B cell (primary cell): ENCODE results near the gene PSME3. TPM values are rescaled to one million over a fixed set of nuclear protein-coding genes. Genes with fewer than 3 reads are reported as not detected.

Experiments used
- ATAC-seq: fragments of 200-7000 bp; cut with Tn5 transposase; one replicate; pipeline ENCODE4 v1.10.0; 2021; ENCODE audit warnings: low read depth, mild to moderate bottlenecking, moderate number of reproducible peaks, moderate library complexity
- CTCF ChIA-PET: fragments of 350-600 bp; sonication (Branson Sonifier 250); formaldehyde crosslinking; loops from one replicate; lab custom pipeline; 2021; ENCODE audit warnings: antibody characterized with exemption, inconsistent platforms; lab: Charles Lee
- POLR2A ChIA-PET: fragments of 350-600 bp; sonication (Branson Sonifier 250); formaldehyde crosslinking; loops from one replicate; lab custom pipeline; 2021; ENCODE audit warnings: antibody characterized with exemption; lab: Charles Lee
- DNase-seq: peaks from one replicate; pipeline ENCODE4 v3.0.0; 2013
- H2AFZ ChIP-seq: 2 replicates; pipeline ENCODE4 v1.6.1; 2012; ENCODE audit warnings: mild to moderate bottlenecking, low read depth, low read length; ENCODE audit not compliant: insufficient read depth, poor library complexity, severe bottlenecking
- H3K27ac ChIP-seq, 2 donors: 1 replicate in 1 of 2; 2 replicates in 1 of 2; pipeline ENCODE4 v1.5.1; 2012 to 2013; ENCODE audit warnings: low read length in 2 of 2, mild to moderate bottlenecking in 2 of 2, moderate library complexity in 1 of 2
- H3K27me3 ChIP-seq, 4 experiments: fragments of 200-600 bp in 1 of 4; sonication (generic) in 1 of 4; replicated peaks in 1 of 4; 1 replicate in 2 of 4; 2 replicates in 2 of 4; pipeline versions ENCODE4 v1.6.1 to v1.7.0; 2013 to 2016; ENCODE audit warnings: low read length in 3 of 4, mild to moderate bottlenecking in 2 of 4, mixed read lengths in 1 of 4, moderate library complexity in 1 of 4; ENCODE audit not compliant: insufficient read depth in 4 of 4, control insufficient read depth in 3 of 4; ENCODE audit errors: control extremely low read depth in 1 of 4
- H3K36me3 ChIP-seq, 2 experiments: replicated peaks in 1 of 2; 1 replicate in 1 of 2; 2 replicates in 1 of 2; pipeline versions ENCODE4 v1.6.1 to v1.7.1; 2013; ENCODE audit warnings: low read length in 1 of 2; ENCODE audit not compliant: insufficient read depth in 2 of 2, control insufficient read depth in 1 of 2; ENCODE audit errors: control extremely low read depth in 1 of 2, extremely low read depth in 1 of 2
- H3K4me1 ChIP-seq, 2 donors: fragments of 200-600 bp in 1 of 2; sonication (generic) in 1 of 2; 1 replicate in 1 of 2; 2 replicates in 1 of 2; pipeline versions ENCODE4 v1.5.1 to v1.6.1; 2013 to 2017; ENCODE audit warnings: low read length in 2 of 2; ENCODE audit not compliant: control insufficient read depth in 2 of 2, insufficient read depth in 2 of 2
- H3K4me2 ChIP-seq: replicated peaks from 2 replicates; pipeline ENCODE3; 2012; ENCODE audit warnings: mild to moderate bottlenecking, low read depth, low read length; ENCODE audit not compliant: poor library complexity, severe bottlenecking
- H3K4me3 ChIP-seq, 5 experiments: fragments of 200-600 bp in 1 of 5; sonication (generic) in 1 of 5; 1 replicate in 3 of 5; 2 replicates in 2 of 5; pipeline versions ENCODE4 v1.5.1 to v1.7.0; 2011 to 2016; ENCODE audit warnings: low read length in 4 of 5, mild to moderate bottlenecking in 4 of 5, low read depth in 2 of 5, control low read depth in 1 of 5, moderate library complexity in 1 of 5; ENCODE audit not compliant: insufficient read depth in 1 of 5; ENCODE audit errors: control extremely low read depth in 1 of 5, extremely low read depth in 1 of 5
- H3K79me2 ChIP-seq: fragments of 200-600 bp; sonication (generic); one replicate; pipeline ENCODE4 v1.6.0; 2016; ENCODE audit warnings: low read length; ENCODE audit not compliant: control insufficient read depth, insufficient read depth
- H3K9ac ChIP-seq: fragments of 200-600 bp; sonication (generic); 2 replicates; pipeline ENCODE4 v1.6.1; 2017; ENCODE audit warnings: mild to moderate bottlenecking, low read length, moderate library complexity
- H3K9me3 ChIP-seq, 3 donors: one replicate each; pipeline versions ENCODE4 v1.6.1 to v1.7.1; 2013; ENCODE audit warnings: low read length in 2 of 3; ENCODE audit not compliant: control insufficient read depth in 2 of 3, insufficient read depth in 1 of 3; ENCODE audit errors: control extremely low read depth in 1 of 3
- H4K20me1 ChIP-seq: 2 replicates; pipeline ENCODE4 v1.6.0; 2012; ENCODE audit warnings: mild to moderate bottlenecking, low read length; ENCODE audit not compliant: insufficient read depth, control insufficient read depth, poor library complexity, severe bottlenecking
- H3K27ac Mint-ChIP-seq: one replicate; pipeline ENCODE4 v1.8.0; 2021; ENCODE audit warnings: mixed read lengths
- H3K27me3 Mint-ChIP-seq: one replicate; pipeline ENCODE4 v1.8.0; 2021; ENCODE audit warnings: mixed read lengths
- H3K4me1 Mint-ChIP-seq: one replicate; pipeline ENCODE4 v1.8.0; 2021; ENCODE audit warnings: mixed read lengths
- H3K4me3 Mint-ChIP-seq: one replicate; pipeline ENCODE4 v1.8.0; 2021; ENCODE audit warnings: mixed read lengths
- H3K9me3 Mint-ChIP-seq: one replicate; pipeline ENCODE4 v1.8.0; 2022; ENCODE audit warnings: mixed read lengths; ENCODE audit not compliant: insufficient read depth
- EZH2 ChIP-seq: IDR thresholded peaks from 2 replicates; pipeline ENCODE4 v1.6.1; 2012; ENCODE audit warnings: borderline replicate concordance, low read depth, mild to moderate bottlenecking, moderate library complexity, low read length; ENCODE audit not compliant: insufficient read depth, poor library complexity, severe bottlenecking
- WGBS: methylation state at CpG from one replicate; pipeline ENCODE4 v1.1.5; 2013; ENCODE audit warnings: missing lambda C conversion rate; ENCODE audit not compliant: insufficient coverage; 5-methylcytosine and 5-hydroxymethylcytosine counted together
- intact Hi-C: fragments of 100-400 bp; cut with micrococcal nuclease; formaldehyde crosslinking; loops from one replicate; pipeline ENCODE4 v1.10.0; 2022
- polyA plus RNA-seq: library from polyadenylated mRNA; depleted of rRNA; stranded (reverse); fragments of >200 nt; gene quantifications from 2 replicates; pipeline ENCODE4 v1.2.3, GENCODE V29; 2012
- total RNA-seq, 2 donors: library from RNA; stranded (reverse); fragments of 120-200 nt in 1 of 2; gene quantifications; 1 replicate in 1 of 2; 2 replicates in 1 of 2; pipeline versions ENCODE4 v1.2.3 to v1.2.4, GENCODE V29; 2013 to 2022
- TF ChIP-seq, protein P1 (sequence below): fragments of 200-600 bp; IDR thresholded peaks from one replicate; pipeline ENCODE4 v1.8.0; 2022; ENCODE audit warnings: antibody characterized with exemption, mild to moderate bottlenecking

Gene PSME3
- total and polyA plus RNA-seq, 2 donors (not counting 1 experiment from before 2014, with no cell fraction given): 43.4 to 76.2 TPM

- ATAC-seq (no peak), DNase-seq (no peak)
- Mint-ChIP-seq H3K9me3 (no peaks in the 10 kb centered on the region), H3K27ac (no peak overlapping the region), H3K4me3 (no peak overlapping the region), H3K27me3 (peaks cover 35% of the 10 kb centered on the region), H3K4me1 (no peaks in the 10 kb centered on the region)
- H2AFZ ChIP-seq: no peak overlapping the region
- no peak overlapping the region for H3K4me3 ChIP-seq
- no peak overlapping the region for H3K9ac ChIP-seq
- no peak for TF ChIP-seq EZH2
- TF ChIP-seq, protein P1, sequence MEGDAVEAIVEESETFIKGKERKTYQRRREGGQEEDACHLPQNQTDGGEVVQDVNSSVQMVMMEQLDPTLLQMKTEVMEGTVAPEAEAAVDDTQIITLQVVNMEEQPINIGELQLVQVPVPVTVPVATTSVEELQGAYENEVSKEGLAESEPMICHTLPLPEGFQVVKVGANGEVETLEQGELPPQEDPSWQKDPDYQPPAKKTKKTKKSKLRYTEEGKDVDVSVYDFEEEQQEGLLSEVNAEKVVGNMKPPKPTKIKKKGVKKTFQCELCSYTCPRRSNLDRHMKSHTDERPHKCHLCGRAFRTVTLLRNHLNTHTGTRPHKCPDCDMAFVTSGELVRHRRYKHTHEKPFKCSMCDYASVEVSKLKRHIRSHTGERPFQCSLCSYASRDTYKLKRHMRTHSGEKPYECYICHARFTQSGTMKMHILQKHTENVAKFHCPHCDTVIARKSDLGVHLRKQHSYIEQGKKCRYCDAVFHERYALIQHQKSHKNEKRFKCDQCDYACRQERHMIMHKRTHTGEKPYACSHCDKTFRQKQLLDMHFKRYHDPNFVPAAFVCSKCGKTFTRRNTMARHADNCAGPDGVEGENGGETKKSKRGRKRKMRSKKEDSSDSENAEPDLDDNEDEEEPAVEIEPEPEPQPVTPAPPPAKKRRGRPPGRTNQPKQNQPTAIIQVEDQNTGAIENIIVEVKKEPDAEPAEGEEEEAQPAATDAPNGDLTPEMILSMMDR: no peak
- intact Hi-C loops: no loop called here
- H3K27me3 ChIP-seq: peaks cover 0 to 6% (median 0%) of the 10 kb centered on the region in 4 experiments
- WGBS: 99% methylated on average over 10 of the region's 10 CpGs
- H3K9me3 ChIP-seq: no peaks in the 10 kb centered on the region
- no peaks in the 10 kb centered on the region for H3K79me2 ChIP-seq
- ChIA-PET CTCF (no interaction called here), POLR2A (no interaction called here)
- no peak overlapping the region for H3K27ac ChIP-seq
- H4K20me1 ChIP-seq: no peaks in the 10 kb centered on the region
- H3K4me2 ChIP-seq: no peak overlapping the region
- no peaks in the 10 kb centered on the region for H3K36me3 ChIP-seq
- H3K4me1 ChIP-seq: no peaks in the 10 kb centered on the region
These were observed 43.8 kb downstream of the PSME3 start for GRCh38 chr17:42877037-42877436.

DNA sequence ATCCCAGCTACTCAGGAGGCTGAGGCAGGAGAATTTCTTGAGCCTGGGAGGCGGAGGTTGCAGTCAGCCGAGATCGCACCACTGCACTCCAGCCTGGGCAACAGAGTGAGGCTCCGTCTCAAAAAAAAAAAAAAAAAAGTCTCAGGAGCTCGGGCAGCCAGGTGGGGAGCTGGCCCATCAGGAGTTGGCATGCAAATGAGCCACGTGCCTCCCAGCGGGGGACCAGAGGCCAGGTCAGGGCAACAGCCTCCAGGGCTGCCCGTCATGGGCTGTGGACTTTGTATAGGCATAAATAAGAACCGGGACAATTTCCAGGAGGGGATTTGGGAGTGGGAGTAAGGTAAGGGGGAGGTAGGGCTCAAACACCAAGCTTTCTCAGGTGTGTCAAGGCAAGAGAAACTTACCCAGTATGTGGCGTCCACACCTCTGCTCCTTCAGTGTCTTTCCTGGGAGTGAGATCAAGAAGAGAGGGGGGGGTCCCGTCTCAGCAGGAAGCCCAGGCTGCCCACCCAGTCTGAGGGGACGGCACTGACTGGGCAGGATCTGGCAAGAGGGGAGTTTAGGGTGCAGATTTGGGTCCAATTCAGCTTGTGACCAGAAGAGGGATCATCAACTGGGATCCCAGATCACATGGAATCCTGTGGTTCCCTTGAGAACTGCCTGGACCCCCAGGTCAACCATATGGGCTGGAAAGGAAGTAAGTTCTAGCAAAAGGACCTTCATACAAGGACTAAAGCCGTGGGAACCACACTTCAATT is 45.1 kb downstream of the PSME3 start:
- Mint-ChIP-seq H3K4me3 (no peak overlapping the region), H3K4me1 (no peaks in the 10 kb centered on the region), H3K27me3 (peaks cover 27% of the 10 kb centered on the region), H3K27ac (no peak overlapping the region), H3K9me3 (no peaks in the 10 kb centered on the region)
- no peak for DNase-seq
- Histone ChIP-seq H3K9ac (no peak overlapping the region), H3K36me3 (no peaks in the 10 kb centered on the region), H3K9me3 (no peaks in the 10 kb centered on the region), H3K4me2 (no peak overlapping the region), H3K79me2 (no peaks in the 10 kb centered on the region), H3K4me1 (no peaks in the 10 kb centered on the region), H2AFZ (no peak overlapping the region), H3K4me3 (no peak overlapping the region), H3K27me3 (peaks cover 0 to 6% (median 0%) of the 10 kb centered on the region in 4 experiments), H4K20me1 (no peaks in the 10 kb centered on the region), H3K27ac (no peak overlapping the region)
- 73% methylated on average over 11 of the region's 13 CpGs for WGBS
- TF ChIP-seq, protein P1: no peak
- no peak for TF ChIP-seq EZH2
- CTCF ChIA-PET: no interaction called here
- POLR2A ChIA-PET: no interaction called here
- intact Hi-C loops: no loop called here
- no peak for ATAC-seq
